NB4 (cell line): ENCODE results near the gene MTHFSD.

ENCODE experiments used
- CTCF ChIP-seq: IDR thresholded peaks from one replicate; pipeline ENCODE4 v1.5.1; 2012; ENCODE audit warnings: low read depth, low read length
- MYC ChIP-seq: IDR thresholded peaks from 2 replicates; pipeline ENCODE4 v1.6.1; 2011; ENCODE audit warnings: low read depth, low read length
- POLR2A ChIP-seq: IDR thresholded peaks from 2 replicates; pipeline ENCODE4 v1.6.1; 2011; ENCODE audit warnings: mild to moderate bottlenecking; ENCODE audit not compliant: insufficient read length; ENCODE audit errors: extremely low read depth

GRCh38 chr16:86601356-86601755, 46.3 kb upstream of the MTHFSD start:
- TF ChIP-seq CTCF (no peak), POLR2A (no peak), MYC (no peak)
